B cell (primary cell): ENCODE data around the gene EMP1. TPM values are rescaled to one million over a fixed set of nuclear protein-coding genes. Genes with fewer than 3 reads are reported as not detected.

Source experiments
- ATAC-seq: fragments of 200-7000 bp; cut with Tn5 transposase; one replicate; pipeline ENCODE4 v1.10.0; 2021; ENCODE audit warnings: low read depth, mild to moderate bottlenecking, moderate number of reproducible peaks, moderate library complexity
- CTCF ChIA-PET: fragments of 350-600 bp; sonication (Branson Sonifier 250); formaldehyde crosslinking; loops from one replicate; lab custom pipeline; 2021; ENCODE audit warnings: antibody characterized with exemption, inconsistent platforms; lab: Charles Lee
- POLR2A ChIA-PET: fragments of 350-600 bp; sonication (Branson Sonifier 250); formaldehyde crosslinking; loops from one replicate; lab custom pipeline; 2021; ENCODE audit warnings: antibody characterized with exemption; lab: Charles Lee
- DNase-seq: peaks from one replicate; pipeline ENCODE4 v3.0.0; 2013
- H2AFZ ChIP-seq: 2 replicates; pipeline ENCODE4 v1.6.1; 2012; ENCODE audit warnings: mild to moderate bottlenecking, low read depth, low read length; ENCODE audit not compliant: insufficient read depth, poor library complexity, severe bottlenecking
- H3K27ac ChIP-seq, 2 donors: 1 replicate in 1 of 2; 2 replicates in 1 of 2; pipeline ENCODE4 v1.5.1; 2012 to 2013; ENCODE audit warnings: low read length in 2 of 2, mild to moderate bottlenecking in 2 of 2, moderate library complexity in 1 of 2
- H3K27me3 ChIP-seq, 4 experiments: fragments of 200-600 bp in 1 of 4; sonication (generic) in 1 of 4; replicated peaks in 1 of 4; 1 replicate in 2 of 4; 2 replicates in 2 of 4; pipeline versions ENCODE4 v1.6.1 to v1.7.0; 2013 to 2016; ENCODE audit warnings: low read length in 3 of 4, mild to moderate bottlenecking in 2 of 4, mixed read lengths in 1 of 4, moderate library complexity in 1 of 4; ENCODE audit not compliant: insufficient read depth in 4 of 4, control insufficient read depth in 3 of 4; ENCODE audit errors: control extremely low read depth in 1 of 4
- H3K36me3 ChIP-seq, 2 experiments: replicated peaks in 1 of 2; 1 replicate in 1 of 2; 2 replicates in 1 of 2; pipeline versions ENCODE4 v1.6.1 to v1.7.1; 2013; ENCODE audit warnings: low read length in 1 of 2; ENCODE audit not compliant: insufficient read depth in 2 of 2, control insufficient read depth in 1 of 2; ENCODE audit errors: control extremely low read depth in 1 of 2, extremely low read depth in 1 of 2
- H3K4me1 ChIP-seq, 2 donors: fragments of 200-600 bp in 1 of 2; sonication (generic) in 1 of 2; 1 replicate in 1 of 2; 2 replicates in 1 of 2; pipeline versions ENCODE4 v1.5.1 to v1.6.1; 2013 to 2017; ENCODE audit warnings: low read length in 2 of 2; ENCODE audit not compliant: control insufficient read depth in 2 of 2, insufficient read depth in 2 of 2
- H3K4me2 ChIP-seq: replicated peaks from 2 replicates; pipeline ENCODE3; 2012; ENCODE audit warnings: mild to moderate bottlenecking, low read depth, low read length; ENCODE audit not compliant: poor library complexity, severe bottlenecking
- H3K4me3 ChIP-seq, 5 experiments: fragments of 200-600 bp in 1 of 5; sonication (generic) in 1 of 5; 1 replicate in 3 of 5; 2 replicates in 2 of 5; pipeline versions ENCODE4 v1.5.1 to v1.7.0; 2011 to 2016; ENCODE audit warnings: low read length in 4 of 5, mild to moderate bottlenecking in 4 of 5, low read depth in 2 of 5, control low read depth in 1 of 5, moderate library complexity in 1 of 5; ENCODE audit not compliant: insufficient read depth in 1 of 5; ENCODE audit errors: control extremely low read depth in 1 of 5, extremely low read depth in 1 of 5
- H3K79me2 ChIP-seq: fragments of 200-600 bp; sonication (generic); one replicate; pipeline ENCODE4 v1.6.0; 2016; ENCODE audit warnings: low read length; ENCODE audit not compliant: control insufficient read depth, insufficient read depth
- H3K9ac ChIP-seq: fragments of 200-600 bp; sonication (generic); 2 replicates; pipeline ENCODE4 v1.6.1; 2017; ENCODE audit warnings: mild to moderate bottlenecking, low read length, moderate library complexity
- H3K9me3 ChIP-seq, 3 donors: one replicate each; pipeline versions ENCODE4 v1.6.1 to v1.7.1; 2013; ENCODE audit warnings: low read length in 2 of 3; ENCODE audit not compliant: control insufficient read depth in 2 of 3, insufficient read depth in 1 of 3; ENCODE audit errors: control extremely low read depth in 1 of 3
- H4K20me1 ChIP-seq: 2 replicates; pipeline ENCODE4 v1.6.0; 2012; ENCODE audit warnings: mild to moderate bottlenecking, low read length; ENCODE audit not compliant: insufficient read depth, control insufficient read depth, poor library complexity, severe bottlenecking
- H3K27ac Mint-ChIP-seq: one replicate; pipeline ENCODE4 v1.8.0; 2021; ENCODE audit warnings: mixed read lengths
- H3K27me3 Mint-ChIP-seq: one replicate; pipeline ENCODE4 v1.8.0; 2021; ENCODE audit warnings: mixed read lengths
- H3K4me1 Mint-ChIP-seq: one replicate; pipeline ENCODE4 v1.8.0; 2021; ENCODE audit warnings: mixed read lengths
- H3K4me3 Mint-ChIP-seq: one replicate; pipeline ENCODE4 v1.8.0; 2021; ENCODE audit warnings: mixed read lengths
- H3K9me3 Mint-ChIP-seq: one replicate; pipeline ENCODE4 v1.8.0; 2022; ENCODE audit warnings: mixed read lengths; ENCODE audit not compliant: insufficient read depth
- CTCF ChIP-seq: fragments of 200-600 bp; IDR thresholded peaks from one replicate; pipeline ENCODE4 v1.8.0; 2022; ENCODE audit warnings: antibody characterized with exemption, mild to moderate bottlenecking
- EZH2 ChIP-seq: IDR thresholded peaks from 2 replicates; pipeline ENCODE4 v1.6.1; 2012; ENCODE audit warnings: borderline replicate concordance, low read depth, mild to moderate bottlenecking, moderate library complexity, low read length; ENCODE audit not compliant: insufficient read depth, poor library complexity, severe bottlenecking
- WGBS: methylation state at CpG from one replicate; pipeline ENCODE4 v1.1.5; 2013; ENCODE audit warnings: missing lambda C conversion rate; ENCODE audit not compliant: insufficient coverage; 5-methylcytosine and 5-hydroxymethylcytosine counted together
- intact Hi-C: fragments of 100-400 bp; cut with micrococcal nuclease; formaldehyde crosslinking; loops from one replicate; pipeline ENCODE4 v1.10.0; 2022
- polyA plus RNA-seq: library from polyadenylated mRNA; depleted of rRNA; stranded (reverse); fragments of >200 nt; gene quantifications from 2 replicates; pipeline ENCODE4 v1.2.3, GENCODE V29; 2012
- total RNA-seq, 2 donors: library from RNA; stranded (reverse); fragments of 120-200 nt in 1 of 2; gene quantifications; 1 replicate in 1 of 2; 2 replicates in 1 of 2; pipeline versions ENCODE4 v1.2.3 to v1.2.4, GENCODE V29; 2013 to 2022

EMP1 gene
- total and polyA plus RNA-seq, 2 donors (not counting 1 experiment from before 2014, with no cell fraction given) = 0.07 to 0.64 TPM

GRCh38 chr12:13209436-13210235 is 13.1 kb downstream of the EMP1 start:
- H3K9me3 ChIP-seq = no peaks in the 10 kb centered on the region
- no CpG with 5 or more reads among the region's 7 CpGs for WGBS
- DNase-seq (no peak), ATAC-seq (no peak)
- H3K9ac ChIP-seq = no peak overlapping the region
- H3K27ac Mint-ChIP-seq = no peak overlapping the region
- peaks cover 5% of the 10 kb centered on the region for H3K4me1 Mint-ChIP-seq
- ChIA-PET CTCF (interaction anchor here (0.9 to 12.4 kb wide), 9 partner anchors 12 to 832 kb away, joined by 3 to 275 read pairs (median 6); partner anchors contain the start of gene GSG1), POLR2A (no interaction called here)
- no peaks in the 10 kb centered on the region for H3K79me2 ChIP-seq
- H3K36me3 ChIP-seq = no peaks in the 10 kb centered on the region
- peaks cover 0 to 9% (median 3%) of the 10 kb centered on the region in 4 experiments for H3K27me3 ChIP-seq
- no peaks in the 10 kb centered on the region for H4K20me1 ChIP-seq
- TF ChIP-seq EZH2 = no peak
- TF ChIP-seq CTCF = no peak
- intact Hi-C loops = no loop called here
- no peaks in the 10 kb centered on the region for H3K9me3 Mint-ChIP-seq
- H2AFZ ChIP-seq = no peak overlapping the region
- H3K4me3 ChIP-seq = no peak overlapping the region
- no peak overlapping the region for H3K4me2 ChIP-seq
- no peak overlapping the region for H3K4me3 Mint-ChIP-seq
- no peak overlapping the region for H3K27ac ChIP-seq
- peaks cover 3 to 4% of the 10 kb centered on the region in 2 donors for H3K4me1 ChIP-seq
- peaks cover 40% of the 10 kb centered on the region for H3K27me3 Mint-ChIP-seq
